HepG2 (cell line): Measurements from ENCODE around the gene TAF11. TPM values are rescaled to one million over a fixed set of nuclear protein-coding genes. Genes with fewer than 3 reads are reported as not detected.
A peak's percentile ranks its signal among the peaks of the same experiment; 100 is the strongest.

Experiments used
- MIER2 ChIP-seq: IDR thresholded peaks from 2 replicates; pipeline ENCODE4 v1.6.1; 2016; ENCODE audit warnings: missing biosample characterization, missing genetic modification reagents
- POLR2G ChIP-seq: fragments of 200-400 bp; formaldehyde crosslinking; IDR thresholded peaks from 2 replicates; pipeline ENCODE4 v1.6.1; 2018; ENCODE audit warnings: mild to moderate bottlenecking, low read depth, low read length, moderate library complexity
- REPIN1 ChIP-seq: sonication (generic); formaldehyde crosslinking; IDR thresholded peaks from 2 replicates; pipeline ENCODE4 v1.8.0; 2022; ENCODE audit warnings: missing genetic modification reagents, low read depth, mild to moderate bottlenecking, borderline replicate concordance
- TBL1XR1 ChIP-seq: fragments of 150-350 bp; IDR thresholded peaks from 2 replicates; pipeline ENCODE4 v1.6.1; 2014; ENCODE audit warnings: borderline replicate concordance, low read length; ENCODE audit not compliant: partially characterized antibody
- TBX2 ChIP-seq: sonication (generic); formaldehyde crosslinking; IDR thresholded peaks from 2 replicates; pipeline ENCODE4 v1.5.0; 2020; ENCODE audit warnings: missing genetic modification reagents, mild to moderate bottlenecking, borderline replicate concordance
- ZNF121 ChIP-seq: sonication (generic); formaldehyde crosslinking; IDR thresholded peaks from 2 replicates; pipeline ENCODE4 v1.5.0; 2020; ENCODE audit warnings: mild to moderate bottlenecking, missing genetic modification reagents
- ZNF225 ChIP-seq: sonication (generic); formaldehyde crosslinking; IDR thresholded peaks from 2 replicates; pipeline ENCODE4 v1.4.0; 2020; ENCODE audit warnings: mild to moderate bottlenecking, missing genetic modification reagents
- ZNF30 ChIP-seq: sonication (generic); formaldehyde crosslinking; IDR thresholded peaks from 2 replicates; pipeline ENCODE4 v1.5.0; 2020; ENCODE audit warnings: mild to moderate bottlenecking, missing genetic modification reagents
- polyA plus RNA-seq, 8 experiments: library from polyadenylated mRNA; depleted of rRNA in 3 of 8; stranded (reverse) in 7 of 8; unstranded in 1 of 8; fragments of >200 nt; fragmentation: Illumina TruSeq in 4 of 8; extraction: Trizol in 4 of 8; gene quantifications; 2 replicates each; pipeline versions ENCODE4 v1.2.1 to v1.2.3, GENCODE V29; 2011 to 2016; ENCODE audit warnings: low read depth in 4 of 8, missing spikeins in 1 of 8, mixed read lengths in 1 of 8; ENCODE audit not compliant: insufficient read depth in 1 of 8
- total RNA-seq, 5 experiments: library from RNA; depleted of rRNA; stranded (reverse); fragments of >200 nt; fragmentation: Illumina TruSeq; extraction: Trizol; gene quantifications; 2 replicates each; pipeline ENCODE4 v1.2.3, GENCODE V29; 2016; ENCODE audit warnings: low read depth in 1 of 5
- TF ChIP-seq, protein P1 (sequence below), 2 experiments: sonication (generic) in 1 of 2; formaldehyde crosslinking in 1 of 2; IDR thresholded peaks; 2 replicates each; pipeline versions ENCODE4 v1.4.0 to v1.6.1; 2016 to 2020; ENCODE audit warnings: borderline replicate concordance in 1 of 2, low read depth in 1 of 2, mild to moderate bottlenecking in 1 of 2, missing genetic modification reagents in 1 of 2
- TF ChIP-seq, protein P2 (sequence below): sonication (generic); formaldehyde crosslinking; IDR thresholded peaks from 2 replicates; pipeline ENCODE4 v1.5.0; 2020; ENCODE audit warnings: mild to moderate bottlenecking, missing genetic modification reagents

The TAF11 gene
- total and polyA plus RNA-seq, 2 of the 13 experiments (the other 11 are each of a cell fraction or from before 2014, with no cell fraction given) = 35.4 to 73.6 TPM

DNA sequence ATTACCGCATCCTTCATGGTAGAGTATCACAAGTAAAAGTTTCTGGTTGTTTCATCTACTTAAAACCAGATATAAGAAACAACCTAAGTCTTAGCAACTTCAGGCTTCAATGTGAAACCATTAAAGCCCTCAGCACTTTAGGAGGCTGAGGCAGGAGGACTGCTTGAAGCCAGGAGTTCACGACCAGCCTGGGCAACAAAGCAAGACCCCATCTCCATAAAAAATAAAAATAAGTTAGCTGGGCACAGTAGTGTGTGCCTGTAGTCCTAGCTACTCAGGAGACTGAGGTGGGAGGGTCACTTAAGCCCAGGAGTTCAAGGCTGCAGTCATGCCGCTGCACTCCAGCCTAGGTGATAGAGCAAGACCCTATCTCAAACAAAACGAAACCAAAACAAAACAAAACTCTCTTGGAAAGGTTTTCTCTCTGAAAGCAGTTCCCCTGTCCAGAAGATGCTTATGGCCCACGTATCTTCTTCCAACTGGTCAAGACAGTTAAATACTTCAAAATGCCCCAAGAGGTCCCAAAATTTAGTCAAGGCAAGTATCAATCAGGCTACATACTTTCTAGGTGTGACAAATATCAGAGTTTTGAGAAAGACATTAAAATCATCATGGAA is 9.9 kb downstream of the TAF11 start (continued):
- TF ChIP-seq, protein P1, sequence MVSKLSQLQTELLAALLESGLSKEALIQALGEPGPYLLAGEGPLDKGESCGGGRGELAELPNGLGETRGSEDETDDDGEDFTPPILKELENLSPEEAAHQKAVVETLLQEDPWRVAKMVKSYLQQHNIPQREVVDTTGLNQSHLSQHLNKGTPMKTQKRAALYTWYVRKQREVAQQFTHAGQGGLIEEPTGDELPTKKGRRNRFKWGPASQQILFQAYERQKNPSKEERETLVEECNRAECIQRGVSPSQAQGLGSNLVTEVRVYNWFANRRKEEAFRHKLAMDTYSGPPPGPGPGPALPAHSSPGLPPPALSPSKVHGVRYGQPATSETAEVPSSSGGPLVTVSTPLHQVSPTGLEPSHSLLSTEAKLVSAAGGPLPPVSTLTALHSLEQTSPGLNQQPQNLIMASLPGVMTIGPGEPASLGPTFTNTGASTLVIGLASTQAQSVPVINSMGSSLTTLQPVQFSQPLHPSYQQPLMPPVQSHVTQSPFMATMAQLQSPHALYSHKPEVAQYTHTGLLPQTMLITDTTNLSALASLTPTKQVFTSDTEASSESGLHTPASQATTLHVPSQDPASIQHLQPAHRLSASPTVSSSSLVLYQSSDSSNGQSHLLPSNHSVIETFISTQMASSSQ (IDR thresholded peaks at IDR 0.05; ENCODE audit: low read depth) = no peak
- TF ChIP-seq, protein P1 (CRISPR knock-in tag; IDR thresholded peaks at IDR 0.05; ENCODE audit: borderline replicate concordance) = no peak
- TF ChIP-seq TBL1XR1 (no peak), ZNF225 (CRISPR knock-in tag) (no peak), TBX2 (CRISPR knock-in tag) (no peak), MIER2 (CRISPR knock-in tag) (no peak), ZNF121 (peak; percentile 83), REPIN1 (no peak), POLR2G (peak; percentile 65), ZNF30 (CRISPR knock-in tag) (no peak)
- TF ChIP-seq, protein P2, sequence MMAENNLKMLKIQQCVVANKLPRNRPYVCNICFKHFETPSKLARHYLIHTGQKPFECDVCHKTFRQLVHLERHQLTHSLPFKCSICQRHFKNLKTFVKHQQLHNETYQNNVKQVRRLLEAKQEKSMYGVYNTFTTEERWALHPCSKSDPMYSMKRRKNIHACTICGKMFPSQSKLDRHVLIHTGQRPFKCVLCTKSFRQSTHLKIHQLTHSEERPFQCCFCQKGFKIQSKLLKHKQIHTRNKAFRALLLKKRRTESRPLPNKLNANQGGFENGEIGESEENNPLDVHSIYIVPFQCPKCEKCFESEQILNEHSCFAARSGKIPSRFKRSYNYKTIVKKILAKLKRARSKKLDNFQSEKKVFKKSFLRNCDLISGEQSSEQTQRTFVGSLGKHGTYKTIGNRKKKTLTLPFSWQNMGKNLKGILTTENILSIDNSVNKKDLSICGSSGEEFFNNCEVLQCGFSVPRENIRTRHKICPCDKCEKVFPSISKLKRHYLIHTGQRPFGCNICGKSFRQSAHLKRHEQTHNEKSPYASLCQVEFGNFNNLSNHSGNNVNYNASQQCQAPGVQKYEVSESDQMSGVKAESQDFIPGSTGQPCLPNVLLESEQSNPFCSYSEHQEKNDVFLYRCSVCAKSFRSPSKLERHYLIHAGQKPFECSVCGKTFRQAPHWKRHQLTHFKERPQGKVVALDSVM (CRISPR knock-in tag) = peak; percentile 61; the same call in 1 of the 2 replicates
